CD14-positive monocyte (primary cell): ENCODE data around the gene SECISBP2. TPM values are rescaled to one million over a fixed set of nuclear protein-coding genes. Genes with fewer than 3 reads are reported as not detected.

ENCODE experiments used
- DNase-seq, 3 donors: peaks; one replicate each; pipeline ENCODE4 v3.0.0-alpha.2; 2011 to 2022
- H2AFZ ChIP-seq: 2 replicates; pipeline ENCODE4 v1.6.0; 2012; ENCODE audit warnings: mild to moderate bottlenecking, low read depth, low read length, inconsistent platforms; ENCODE audit not compliant: insufficient read depth, poor library complexity, severe bottlenecking
- H3K27ac ChIP-seq, 2 donors: 1 replicate in 1 of 2; 2 replicates in 1 of 2; pipeline ENCODE4 v1.5.1; 2012 to 2013; ENCODE audit warnings: low read length in 2 of 2, control low read depth in 1 of 2, inconsistent platforms in 1 of 2, low read depth in 1 of 2, mild to moderate bottlenecking in 1 of 2
- H3K27me3 ChIP-seq, 2 donors: one replicate each; pipeline versions ENCODE4 v1.6.0 to v1.6.1; 2011 to 2013; ENCODE audit warnings: low read length in 2 of 2; ENCODE audit not compliant: control insufficient read depth in 2 of 2, insufficient read depth in 2 of 2
- H3K36me3 ChIP-seq, 2 donors: replicated peaks in 1 of 2; 1 replicate in 1 of 2; 2 replicates in 1 of 2; pipeline versions ENCODE4 v1.5.1 to v1.6.1; 2012 to 2013; ENCODE audit warnings: low read length in 2 of 2, control low read depth in 1 of 2, inconsistent platforms in 1 of 2, mild to moderate bottlenecking in 1 of 2; ENCODE audit not compliant: insufficient read depth in 2 of 2, control insufficient read depth in 1 of 2
- H3K4me1 ChIP-seq, 2 donors: 1 replicate in 1 of 2; 2 replicates in 1 of 2; pipeline versions ENCODE4 v1.5.1 to v1.6.1; 2012 to 2013; ENCODE audit warnings: low read length in 2 of 2, control low read depth in 1 of 2, inconsistent platforms in 1 of 2, mild to moderate bottlenecking in 1 of 2, moderate library complexity in 1 of 2; ENCODE audit not compliant: insufficient read depth in 2 of 2, control insufficient read depth in 1 of 2
- H3K4me2 ChIP-seq: replicated peaks from 2 replicates; pipeline ENCODE3; 2012; ENCODE audit warnings: low read length, moderate library complexity, mild to moderate bottlenecking; ENCODE audit not compliant: poor library complexity, severe bottlenecking; ENCODE audit errors: extremely low read depth
- H3K4me3 ChIP-seq, 3 experiments: fragments of 200-600 bp in 1 of 3; sonication (generic) in 1 of 3; replicated peaks in 1 of 3; 1 replicate in 2 of 3; 2 replicates in 1 of 3; pipeline ENCODE4 v1.5.1; 2011 to 2013; ENCODE audit warnings: low read length in 3 of 3, mild to moderate bottlenecking in 3 of 3, control low read depth in 2 of 3, low read depth in 2 of 3, inconsistent platforms in 1 of 3, moderate library complexity in 1 of 3
- H3K79me2 ChIP-seq: 2 replicates; pipeline ENCODE4 v1.6.0; 2012; ENCODE audit warnings: mild to moderate bottlenecking, control low read depth, inconsistent platforms, low read length, moderate library complexity; ENCODE audit not compliant: insufficient read depth
- H3K9ac ChIP-seq: 2 replicates; pipeline ENCODE4 v1.6.0; 2017; ENCODE audit warnings: low read length, mild to moderate bottlenecking; ENCODE audit not compliant: insufficient read depth, poor library complexity, severe bottlenecking
- H3K9me3 ChIP-seq, 2 donors: replicated peaks in 1 of 2; 1 replicate in 1 of 2; 2 replicates in 1 of 2; pipeline versions ENCODE4 v1.5.1 to v1.6.1; 2012 to 2013; ENCODE audit warnings: low read length in 2 of 2, control low read depth in 1 of 2; ENCODE audit not compliant: control insufficient read depth in 1 of 2, insufficient read depth in 1 of 2
- H4K20me1 ChIP-seq: 2 replicates; pipeline ENCODE4 v1.6.0; 2012; ENCODE audit warnings: mild to moderate bottlenecking, low read length, control low read depth, moderate library complexity; ENCODE audit not compliant: insufficient read depth
- H3K27ac Mint-ChIP-seq, 7 donors: one replicate each; pipeline ENCODE4 v1.8.0; 2020; ENCODE audit warnings: mild to moderate bottlenecking in 7 of 7, mixed read lengths in 7 of 7, moderate library complexity in 6 of 7, inconsistent platforms in 2 of 7
- H3K27me3 Mint-ChIP-seq, 3 donors: one replicate each; pipeline ENCODE4 v1.8.0; 2021 to 2022; ENCODE audit warnings: low read depth in 3 of 3, mild to moderate bottlenecking in 3 of 3, mixed read lengths in 3 of 3, moderate library complexity in 3 of 3, inconsistent platforms in 1 of 3
- H3K36me3 Mint-ChIP-seq, 2 donors: one replicate each; pipeline ENCODE4 v1.8.0; 2020; ENCODE audit warnings: mixed read lengths in 2 of 2, inconsistent platforms in 1 of 2, mild to moderate bottlenecking in 1 of 2
- H3K4me1 Mint-ChIP-seq: one replicate; pipeline ENCODE4 v1.8.0; 2020; ENCODE audit warnings: mild to moderate bottlenecking, mixed read lengths
- H3K4me3 Mint-ChIP-seq, 2 donors: one replicate each; pipeline ENCODE4 v1.8.0; 2020; ENCODE audit warnings: mild to moderate bottlenecking in 2 of 2, mixed read lengths in 2 of 2, moderate library complexity in 1 of 2
- H3K9me3 Mint-ChIP-seq, 7 donors: one replicate each; pipeline ENCODE4 v1.8.0; 2020 to 2022; ENCODE audit warnings: mixed read lengths in 7 of 7, mild to moderate bottlenecking in 6 of 7, moderate library complexity in 6 of 7, inconsistent platforms in 2 of 7
- WGBS: methylation state at CpG from one replicate; pipeline ENCODE4 v1.1.5; 2013; ENCODE audit warnings: missing lambda C conversion rate; ENCODE audit not compliant: insufficient coverage; 5-methylcytosine and 5-hydroxymethylcytosine counted together
- intact Hi-C, 2 donors: fragments of 100-400 bp; cut with micrococcal nuclease; formaldehyde crosslinking; loops; one replicate each; pipeline versions ENCODE4 v1.15.0 to v1.15.1; 2023
- polyA plus RNA-seq, 3 donors: library from polyadenylated mRNA; depleted of rRNA in 1 of 3; unstranded in 2 of 3; stranded (reverse) in 1 of 3; fragments of 300-500 nt in 2 of 3; fragments of >200 nt in 1 of 3; fragmentation: Illumina TruSeq in 2 of 3; gene quantifications; 1 replicate in 2 of 3; 2 replicates in 1 of 3; pipeline ENCODE4 v1.2.3, GENCODE V29; 2012 to 2021
- TF ChIP-seq, protein P1 (sequence below): fragments of 200-600 bp; IDR thresholded peaks from one replicate; pipeline ENCODE4 v1.8.0; 2022; ENCODE audit warnings: antibody characterized with exemption, mild to moderate bottlenecking

Gene SECISBP2
- polyA plus RNA-seq, 3 donors, result 8.6 to 51.4 (median 9.8) TPM

DNA sequence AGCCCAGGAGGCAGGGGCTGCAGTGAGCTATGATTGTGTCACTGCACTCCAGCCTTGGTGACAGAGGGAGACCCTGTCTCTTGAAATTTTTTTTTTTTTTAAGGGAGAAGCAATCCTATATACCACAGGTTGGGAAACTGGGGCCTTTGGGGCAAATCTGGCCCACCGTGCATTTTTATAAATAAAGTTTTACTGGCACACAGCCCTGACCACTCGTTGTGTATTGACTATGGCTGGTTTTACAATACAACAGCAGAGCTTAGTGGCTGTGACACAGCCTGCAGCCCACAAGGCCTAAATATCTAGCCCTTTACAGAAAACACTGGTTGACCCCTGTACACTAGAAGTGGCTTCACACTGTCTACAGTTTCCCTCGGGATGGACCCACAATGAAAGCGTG is 58.0 kb downstream of the SECISBP2 start:
- peak overlapping the region in 1 of 2 donors; percentile 54 for H3K27ac ChIP-seq
- peaks cover 42 to 66% of the 10 kb centered on the region in 2 donors for H3K36me3 ChIP-seq
- peaks cover 22% of the 10 kb centered on the region for H4K20me1 ChIP-seq
- WGBS, result 96% methylated on average over 3 of the region's 4 CpGs
- peaks cover 7% of the 10 kb centered on the region for H3K79me2 ChIP-seq
- H3K9ac ChIP-seq, result no peak overlapping the region
- no peak overlapping the region for H3K27ac Mint-ChIP-seq
- peaks cover 0 to 2% (median 0%) of the 10 kb centered on the region in 7 donors for H3K9me3 Mint-ChIP-seq
- peaks cover 33 to 42% of the 10 kb centered on the region in 2 donors for H3K4me1 ChIP-seq
- H3K4me3 Mint-ChIP-seq, result no peak overlapping the region
- H3K36me3 Mint-ChIP-seq, result peaks cover 42 to 52% of the 10 kb centered on the region in 2 donors
- no peaks in the 10 kb centered on the region for H3K9me3 ChIP-seq
- TF ChIP-seq, protein P1, sequence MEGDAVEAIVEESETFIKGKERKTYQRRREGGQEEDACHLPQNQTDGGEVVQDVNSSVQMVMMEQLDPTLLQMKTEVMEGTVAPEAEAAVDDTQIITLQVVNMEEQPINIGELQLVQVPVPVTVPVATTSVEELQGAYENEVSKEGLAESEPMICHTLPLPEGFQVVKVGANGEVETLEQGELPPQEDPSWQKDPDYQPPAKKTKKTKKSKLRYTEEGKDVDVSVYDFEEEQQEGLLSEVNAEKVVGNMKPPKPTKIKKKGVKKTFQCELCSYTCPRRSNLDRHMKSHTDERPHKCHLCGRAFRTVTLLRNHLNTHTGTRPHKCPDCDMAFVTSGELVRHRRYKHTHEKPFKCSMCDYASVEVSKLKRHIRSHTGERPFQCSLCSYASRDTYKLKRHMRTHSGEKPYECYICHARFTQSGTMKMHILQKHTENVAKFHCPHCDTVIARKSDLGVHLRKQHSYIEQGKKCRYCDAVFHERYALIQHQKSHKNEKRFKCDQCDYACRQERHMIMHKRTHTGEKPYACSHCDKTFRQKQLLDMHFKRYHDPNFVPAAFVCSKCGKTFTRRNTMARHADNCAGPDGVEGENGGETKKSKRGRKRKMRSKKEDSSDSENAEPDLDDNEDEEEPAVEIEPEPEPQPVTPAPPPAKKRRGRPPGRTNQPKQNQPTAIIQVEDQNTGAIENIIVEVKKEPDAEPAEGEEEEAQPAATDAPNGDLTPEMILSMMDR, result no peak
- no peak for DNase-seq
- H2AFZ ChIP-seq, result no peak overlapping the region
- H3K27me3 Mint-ChIP-seq, result no peaks in the 10 kb centered on the region
- H3K4me1 Mint-ChIP-seq, result peaks cover 48% of the 10 kb centered on the region
- no peak overlapping the region for H3K4me3 ChIP-seq
- no peaks in the 10 kb centered on the region for H3K27me3 ChIP-seq
- intact Hi-C loops, result loop anchor here in 1 of 2 donors (5.0 kb wide), 1 partner anchor 181 kb away; no protein-coding TSS in a partner anchor
- no peak overlapping the region for H3K4me2 ChIP-seq

DNA sequence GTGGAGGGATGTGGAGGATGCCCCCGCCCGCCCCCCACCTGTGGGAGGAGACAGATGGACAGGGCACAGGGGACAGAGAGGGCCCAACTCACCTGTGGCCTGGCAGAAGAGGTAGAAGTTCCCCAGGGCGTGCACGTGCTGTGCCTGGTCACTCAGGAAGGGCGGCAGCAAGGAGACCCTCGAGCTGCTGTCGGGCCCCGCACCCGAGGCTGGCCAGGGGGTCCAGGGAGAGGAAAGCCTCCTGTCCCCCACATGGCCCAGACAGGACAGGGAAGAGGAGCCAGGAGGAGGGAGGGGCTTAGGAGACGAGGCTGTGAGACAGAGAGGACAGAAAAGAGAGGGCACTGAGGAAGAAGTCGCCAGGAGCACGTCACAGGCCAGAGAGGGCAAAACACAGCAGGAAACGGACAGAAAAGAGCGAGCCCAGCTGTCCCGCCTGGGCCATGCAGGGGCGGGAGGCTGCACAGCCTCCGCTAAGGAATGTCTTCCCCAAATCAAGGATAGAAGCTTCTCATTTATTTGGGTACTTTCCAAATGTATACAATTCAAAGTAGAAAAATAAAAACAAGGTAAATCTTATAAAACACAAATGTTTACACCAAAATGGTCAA is 58.5 kb downstream of the SECISBP2 start:
- H3K4me1 Mint-ChIP-seq, result peaks cover 54% of the 10 kb centered on the region
- Histone ChIP-seq H3K9ac (no peak overlapping the region), H3K4me1 (peaks cover 39 to 47% of the 10 kb centered on the region in 2 donors), H3K36me3 (peaks cover 47 to 69% of the 10 kb centered on the region in 2 donors), H3K9me3 (no peaks in the 10 kb centered on the region), H3K79me2 (peaks cover 7% of the 10 kb centered on the region), H3K27ac (no peak overlapping the region), H2AFZ (no peak overlapping the region), H4K20me1 (peaks cover 22% of the 10 kb centered on the region), H3K27me3 (no peaks in the 10 kb centered on the region), H3K4me2 (no peak overlapping the region), H3K4me3 (no peak overlapping the region)
- WGBS, result 94% methylated on average over 11 of the region's 17 CpGs
- peaks cover 48 to 57% of the 10 kb centered on the region in 2 donors for H3K36me3 Mint-ChIP-seq
- intact Hi-C loops, result loop anchor here in 1 of 2 donors (5.0 kb wide), 1 partner anchor 180 kb away; no protein-coding TSS in a partner anchor
- H3K4me3 Mint-ChIP-seq, result no peak overlapping the region
- no peaks in the 10 kb centered on the region for H3K27me3 Mint-ChIP-seq
- DNase-seq, result no peak
- TF ChIP-seq, protein P1, result no peak
- peaks cover 0 to 4% (median 0%) of the 10 kb centered on the region in 7 donors for H3K9me3 Mint-ChIP-seq
- H3K27ac Mint-ChIP-seq, result no peak overlapping the region
